ENCODE measurements around the gene MFAP1.

- no peak for TF ChIP-seq CTCF (IDR thresholded peaks at IDR 0.05)
- no peak for TF ChIP-seq POLR2A (IDR thresholded peaks at IDR 0.05)
These were observed 35.1 kb downstream of the MFAP1 start for GRCh38 chr15:43789409-43789808.

Measured in thyroid gland (tissue), 4 donors.